ENCODE measurements around the gene ZBTB7A.

ZBTB7A gene

DNA sequence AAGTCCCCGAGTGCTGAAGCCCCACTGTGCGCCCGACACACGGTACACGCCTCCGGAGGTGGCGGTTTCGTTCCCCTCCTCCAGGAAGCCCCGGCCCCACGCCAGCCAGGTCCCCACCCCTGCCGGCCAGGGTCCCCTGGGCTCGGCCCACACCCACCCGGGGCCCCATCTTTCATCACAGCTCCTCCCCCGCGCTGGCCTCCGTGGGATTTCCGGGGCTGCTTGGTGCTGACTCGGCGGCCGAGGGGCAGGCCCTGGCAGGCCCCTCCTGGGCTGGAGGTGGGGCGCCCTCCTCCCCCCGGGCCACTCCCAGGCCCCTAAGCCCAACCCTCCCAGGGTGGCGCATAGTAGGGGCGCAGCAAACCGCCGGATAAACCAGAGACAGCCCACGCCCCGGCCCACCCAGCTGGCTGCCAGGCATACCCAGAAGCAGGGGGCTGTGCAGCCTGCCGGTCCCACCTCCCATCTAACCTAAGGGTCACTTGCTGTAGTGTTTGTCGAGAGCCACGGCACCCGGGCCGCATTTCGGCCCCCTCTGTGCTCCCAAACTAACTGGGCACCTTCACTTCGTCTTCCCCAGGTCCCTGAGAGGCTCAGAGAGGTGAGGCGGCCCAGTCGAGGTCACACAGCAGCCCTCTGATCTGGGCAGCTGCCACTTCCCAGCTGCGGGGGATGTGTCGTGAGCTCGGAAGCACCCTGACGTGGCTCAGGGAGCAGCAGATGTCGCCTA, 6.6 kb downstream of the ZBTB7A start:
- 93 to 96% methylated on average over 33 to 36 of the region's 42 CpGs for WGBS, 2 experiments (ENCODE audit: insufficient coverage in 2 of 2)
- Histone ChIP-seq H3K4me1 (ENCODE audit: control insufficient read depth, insufficient read depth, low read length, poor library complexity, severe bottlenecking) (peaks cover 22% of the 10 kb centered on the region), H3K36me3 (ENCODE audit: control insufficient read depth, insufficient read depth, low read length) (peaks cover 26% of the 10 kb centered on the region), H3K27ac (ENCODE audit: low read depth, low read length, severe bottlenecking) (peak overlapping the region; percentile 83), H3K4me3 (ENCODE audit: extremely low read depth, insufficient read depth, low read length, poor library complexity, severe bottlenecking) (no peak overlapping the region), H3K9me3 (ENCODE audit: control insufficient read depth, low read length) (no peaks in the 10 kb centered on the region)

DNA sequence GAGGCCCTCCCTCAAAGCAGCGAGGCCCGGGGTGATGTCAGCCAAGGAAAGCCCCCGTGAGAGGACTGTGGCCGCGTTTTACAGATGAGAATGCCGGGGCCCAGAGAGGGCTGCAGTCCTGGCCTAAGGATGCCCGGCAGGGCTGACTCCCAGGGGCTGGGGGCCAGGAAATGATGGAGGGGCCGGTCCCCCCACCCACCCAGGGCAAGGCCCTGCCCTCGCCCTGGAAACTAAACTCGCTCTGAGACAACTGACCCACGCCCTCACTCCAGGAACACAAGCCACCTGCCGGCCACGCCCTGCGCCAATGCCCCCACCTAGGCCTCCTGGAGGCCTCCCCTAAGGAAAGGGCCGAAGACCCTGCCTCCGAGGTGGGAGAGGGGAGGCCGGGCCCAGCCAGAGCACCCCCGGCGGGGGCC, 7.2 kb downstream of the ZBTB7A start:
- Histone ChIP-seq H3K4me1 (ENCODE audit: control insufficient read depth, insufficient read depth, low read length, poor library complexity, severe bottlenecking) (peaks cover 22% of the 10 kb centered on the region), H3K9me3 (ENCODE audit: control insufficient read depth, low read length) (no peaks in the 10 kb centered on the region), H3K27ac (ENCODE audit: low read depth, low read length, severe bottlenecking) (peak overlapping the region; percentile 83), H3K36me3 (ENCODE audit: control insufficient read depth, insufficient read depth, low read length) (peaks cover 32% of the 10 kb centered on the region), H3K4me3 (ENCODE audit: extremely low read depth, insufficient read depth, low read length, poor library complexity, severe bottlenecking) (no peak overlapping the region)
- WGBS, 2 experiments (ENCODE audit: insufficient coverage in 2 of 2) = 86 to 96% methylated on average over 12 to 14 of the region's 19 CpGs

DNA sequence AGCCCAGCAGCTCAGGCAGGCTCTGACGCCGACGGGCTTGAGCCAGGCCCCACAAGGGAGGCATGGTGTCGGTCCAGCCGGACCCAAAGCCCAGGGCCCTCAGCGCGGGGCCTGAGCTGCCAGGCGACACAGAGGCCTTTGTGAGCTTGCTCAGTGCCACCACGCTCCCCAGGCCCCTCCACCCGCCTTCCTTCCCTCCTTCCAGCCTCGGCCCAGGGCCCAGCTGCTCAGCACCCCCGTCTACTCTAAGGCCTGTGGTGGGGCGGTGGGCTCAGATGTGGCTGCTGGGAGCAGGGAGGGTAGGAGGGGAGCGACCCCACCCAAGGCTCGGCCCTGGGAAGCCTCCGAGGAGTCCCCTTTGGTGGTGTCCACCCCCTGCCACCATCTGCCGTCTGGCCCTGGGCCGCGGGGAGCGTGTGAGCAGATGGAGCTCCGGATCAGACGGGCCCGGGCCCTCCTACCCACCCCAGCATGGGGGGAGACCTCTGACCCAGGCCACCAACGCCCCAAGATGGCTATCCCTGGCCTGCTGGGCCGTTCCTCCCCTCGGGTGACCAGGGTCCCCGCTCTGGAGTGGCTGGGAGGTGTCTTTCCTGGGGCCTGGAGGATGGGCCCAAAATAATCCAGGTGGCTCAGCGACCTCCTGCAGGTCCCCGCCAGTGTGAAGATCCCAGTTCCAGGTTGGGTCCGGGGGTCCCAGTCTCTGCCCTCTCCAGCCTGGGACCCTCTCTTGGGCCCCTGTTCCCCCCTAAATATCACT, 7.8 kb downstream of the ZBTB7A start:
- peaks cover 22% of the 10 kb centered on the region for H3K4me1 ChIP-seq (ENCODE audit: control insufficient read depth, insufficient read depth, low read length, poor library complexity, severe bottlenecking)
- H3K27ac ChIP-seq (ENCODE audit: low read depth, low read length, severe bottlenecking) = peak overlapping the region; percentile 83
- no peaks in the 10 kb centered on the region for H3K9me3 ChIP-seq (ENCODE audit: control insufficient read depth, low read length)
- 88 to 90% methylated on average over 11 to 22 of the region's 30 CpGs for WGBS, 2 experiments (ENCODE audit: insufficient coverage in 2 of 2)
- peaks cover 36% of the 10 kb centered on the region for H3K36me3 ChIP-seq (ENCODE audit: control insufficient read depth, insufficient read depth, low read length)
- H3K4me3 ChIP-seq (ENCODE audit: extremely low read depth, insufficient read depth, low read length, poor library complexity, severe bottlenecking) = no peak overlapping the region

DNA sequence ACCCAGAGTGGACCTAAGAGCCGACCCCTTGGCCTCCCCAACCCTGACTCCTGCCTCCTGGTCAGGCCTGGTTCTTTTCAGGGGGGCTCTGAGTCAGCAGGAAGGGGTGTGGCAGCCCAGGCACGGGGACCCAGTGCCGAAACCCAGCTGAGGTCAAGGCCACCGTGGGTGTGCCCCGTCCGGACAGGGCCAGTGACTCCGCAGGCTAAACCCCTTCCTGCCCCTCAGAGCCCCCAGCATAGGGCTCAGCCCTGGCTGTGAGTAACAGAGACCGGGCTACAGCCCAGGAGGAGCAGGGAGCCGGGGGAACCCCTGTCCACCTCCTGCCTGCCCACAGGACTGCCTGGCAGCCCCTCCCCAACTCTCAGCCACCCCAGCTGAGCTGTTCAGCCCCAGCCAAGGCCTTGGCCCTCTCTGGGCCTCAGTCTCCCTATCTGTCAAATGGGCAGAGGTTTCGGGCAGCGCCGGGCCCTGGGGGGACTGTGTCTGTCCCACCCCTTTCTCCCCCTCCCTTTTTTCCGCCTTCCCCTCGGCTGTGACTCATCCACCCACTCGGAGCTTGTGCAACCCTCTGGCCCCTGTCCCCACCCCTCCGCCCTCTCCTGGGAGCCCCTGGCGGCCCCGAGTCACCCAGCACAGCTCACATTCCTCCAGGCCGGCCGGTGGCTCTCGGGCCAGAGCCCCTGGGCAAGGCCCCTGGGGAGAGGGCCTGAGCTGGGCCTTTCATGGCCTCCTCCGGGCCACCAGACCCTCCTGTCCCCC, 8.6 kb downstream of the ZBTB7A start:
- no peaks in the 10 kb centered on the region for H3K9me3 ChIP-seq (ENCODE audit: control insufficient read depth, low read length)
- H3K36me3 ChIP-seq (ENCODE audit: control insufficient read depth, insufficient read depth, low read length) = peaks cover 42% of the 10 kb centered on the region
- H3K4me3 ChIP-seq (ENCODE audit: extremely low read depth, insufficient read depth, low read length, poor library complexity, severe bottlenecking) = no peak overlapping the region
- H3K27ac ChIP-seq (ENCODE audit: low read depth, low read length, severe bottlenecking) = peak overlapping the region; percentile 83
- WGBS, 2 experiments (ENCODE audit: insufficient coverage in 2 of 2) = 79 to 82% methylated on average over 12 to 18 of the region's 22 CpGs
- H3K4me1 ChIP-seq (ENCODE audit: control insufficient read depth, insufficient read depth, low read length, poor library complexity, severe bottlenecking) = peaks cover 28% of the 10 kb centered on the region

DNA sequence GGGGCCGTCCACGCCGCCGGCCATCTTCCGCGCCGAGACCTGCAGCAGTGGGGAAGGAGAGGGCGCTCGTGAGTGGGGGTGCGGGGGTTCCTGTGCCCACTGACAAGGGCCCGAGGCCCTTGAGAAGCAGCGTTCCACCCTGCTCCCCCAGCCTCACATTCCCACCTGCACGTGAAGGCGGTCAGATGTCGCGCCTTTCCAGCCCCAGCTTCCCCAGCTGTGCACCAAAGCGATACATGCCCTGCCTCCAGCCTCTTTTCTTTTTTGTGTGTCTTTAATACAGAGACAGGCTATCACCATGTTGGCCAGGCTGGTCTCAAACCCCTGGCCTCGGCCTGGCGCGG, 11.5 kb downstream of the ZBTB7A start:
- Histone ChIP-seq H3K27ac (ENCODE audit: low read depth, low read length, severe bottlenecking) (no peak overlapping the region), H3K36me3 (ENCODE audit: control insufficient read depth, insufficient read depth, low read length) (peaks cover 55% of the 10 kb centered on the region), H3K4me3 (ENCODE audit: extremely low read depth, insufficient read depth, low read length, poor library complexity, severe bottlenecking) (no peak overlapping the region), H3K9me3 (ENCODE audit: control insufficient read depth, low read length) (no peaks in the 10 kb centered on the region), H3K4me1 (ENCODE audit: control insufficient read depth, insufficient read depth, low read length, poor library complexity, severe bottlenecking) (peaks cover 38% of the 10 kb centered on the region)
- 97 to 100% methylated on average over 3 to 20 of the region's 20 CpGs for WGBS, 2 experiments (ENCODE audit: insufficient coverage in 2 of 2)

DNA sequence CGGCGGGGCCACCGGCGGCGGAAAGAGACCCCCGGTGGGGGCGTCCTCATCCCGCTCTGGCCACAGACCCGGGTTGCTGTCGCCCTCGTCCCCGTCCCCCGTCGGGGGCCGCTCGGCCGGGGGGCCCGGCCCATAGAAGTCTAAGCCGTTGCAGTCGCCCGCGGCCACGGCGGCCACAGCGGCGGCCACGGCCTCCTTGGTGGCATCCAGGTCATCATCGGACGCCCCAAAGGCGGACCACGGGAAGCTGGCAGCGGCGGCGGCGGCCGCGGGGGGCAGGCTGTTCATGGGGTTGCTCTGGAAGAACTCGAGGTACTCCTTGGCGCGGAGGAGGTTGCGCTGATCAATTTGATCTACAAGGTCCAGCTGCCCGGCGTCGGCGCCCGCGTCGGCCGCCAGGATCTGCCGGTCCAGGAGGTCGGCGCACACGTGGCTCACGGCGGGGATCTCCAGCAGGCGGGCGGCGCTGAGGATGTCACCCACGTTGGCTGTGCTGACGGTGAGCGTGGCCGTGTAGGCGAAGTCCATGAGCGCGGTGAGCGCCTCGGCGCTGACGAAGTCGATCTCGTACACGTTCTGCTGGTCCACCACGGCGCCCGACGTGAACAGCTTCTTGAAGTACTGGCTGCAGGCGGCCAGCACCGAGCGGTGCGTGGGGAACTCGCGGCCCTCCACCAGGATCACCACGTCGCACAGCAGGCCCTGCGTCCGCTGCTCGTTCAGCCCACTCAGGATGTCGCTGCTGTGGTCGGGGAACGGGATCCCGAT, 12.1 kb downstream of the ZBTB7A start:
- H3K27ac ChIP-seq (ENCODE audit: low read depth, low read length, severe bottlenecking) = no peak overlapping the region
- WGBS, 2 experiments (ENCODE audit: insufficient coverage in 2 of 2) = 97% methylated on average over 81 to 88 of the region's 91 CpGs
- H3K4me3 ChIP-seq (ENCODE audit: extremely low read depth, insufficient read depth, low read length, poor library complexity, severe bottlenecking) = no peak overlapping the region
- peaks cover 60% of the 10 kb centered on the region for H3K36me3 ChIP-seq (ENCODE audit: control insufficient read depth, insufficient read depth, low read length)
- peaks cover 34% of the 10 kb centered on the region for H3K4me1 ChIP-seq (ENCODE audit: control insufficient read depth, insufficient read depth, low read length, poor library complexity, severe bottlenecking)
- H3K9me3 ChIP-seq (ENCODE audit: control insufficient read depth, low read length) = no peaks in the 10 kb centered on the region

DNA sequence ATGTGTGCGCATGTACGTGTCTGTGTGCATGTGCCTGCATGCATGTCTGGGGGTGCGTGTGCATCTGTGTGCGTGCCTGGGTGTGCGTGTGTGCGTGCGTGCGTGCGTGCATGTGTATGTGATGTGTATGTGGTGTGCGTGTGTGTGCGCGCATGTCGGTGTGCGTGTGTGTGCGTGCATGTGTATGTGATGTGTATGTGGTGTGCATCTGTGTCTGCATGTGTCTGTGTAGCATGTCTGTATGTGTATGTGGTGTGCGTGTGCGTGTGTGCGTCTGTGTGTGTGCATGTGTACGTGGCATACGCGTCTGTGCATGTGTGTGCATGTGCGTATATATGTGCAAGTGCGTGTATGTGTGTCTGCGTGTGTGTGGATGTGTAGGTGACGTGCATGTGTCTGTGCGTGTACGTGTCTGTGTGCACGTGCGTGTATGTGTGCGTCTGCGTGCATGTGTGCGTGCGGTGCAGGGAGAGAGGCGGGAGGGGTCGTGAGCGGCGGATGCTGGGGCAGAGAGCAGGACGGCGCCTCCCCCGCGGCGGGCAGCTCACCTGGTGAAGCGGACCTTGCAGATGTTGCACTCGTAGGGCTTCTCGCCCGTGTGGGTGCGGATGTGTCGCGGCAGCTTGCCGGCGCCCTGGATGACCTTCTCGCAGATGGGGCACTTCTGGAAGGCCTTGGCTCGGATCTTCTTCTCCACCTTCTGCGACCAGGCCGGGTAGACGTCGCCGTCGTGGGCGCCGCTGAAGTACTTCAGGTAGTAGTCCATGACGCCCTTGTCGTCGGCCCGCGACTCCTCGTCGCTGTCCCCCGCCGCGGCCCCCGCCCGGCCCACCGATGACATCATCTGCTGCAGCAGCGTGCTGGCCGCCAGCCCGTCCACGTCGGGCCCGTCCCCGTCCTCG, 13.0 kb downstream of the ZBTB7A start:
- H3K27ac ChIP-seq (ENCODE audit: low read depth, low read length, severe bottlenecking) = no peak overlapping the region
- H3K4me1 ChIP-seq (ENCODE audit: control insufficient read depth, insufficient read depth, low read length, poor library complexity, severe bottlenecking) = peaks cover 25% of the 10 kb centered on the region
- no peak overlapping the region for H3K4me3 ChIP-seq (ENCODE audit: extremely low read depth, insufficient read depth, low read length, poor library complexity, severe bottlenecking)
- peaks cover 64% of the 10 kb centered on the region for H3K36me3 ChIP-seq (ENCODE audit: control insufficient read depth, insufficient read depth, low read length)
- no peaks in the 10 kb centered on the region for H3K9me3 ChIP-seq (ENCODE audit: control insufficient read depth, low read length)
- WGBS, 2 experiments (ENCODE audit: insufficient coverage in 2 of 2) = 96 to 97% methylated on average over 59 to 78 of the region's 82 CpGs

DNA sequence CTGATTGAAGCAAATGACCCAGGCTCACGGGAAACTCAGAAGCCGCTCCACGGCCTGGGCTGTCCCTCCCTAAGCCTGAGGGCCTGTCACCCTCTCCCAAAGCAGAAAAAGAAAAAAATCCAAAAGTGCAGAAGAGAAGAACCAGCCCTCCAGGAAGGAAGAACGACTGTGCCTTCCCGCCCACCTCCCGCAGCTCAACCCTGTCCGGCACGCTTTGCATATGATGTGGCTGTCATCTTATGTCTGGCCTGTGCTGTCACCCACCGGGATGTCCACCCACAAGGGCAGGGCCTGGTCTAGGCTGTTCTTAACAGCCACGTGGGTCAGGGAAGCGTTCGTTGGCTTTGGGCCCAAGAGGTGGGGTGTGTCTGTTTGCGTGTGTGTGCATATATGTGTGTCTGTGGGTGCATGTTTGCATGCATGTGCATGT, 13.7 kb downstream of the ZBTB7A start:
- Histone ChIP-seq H3K36me3 (ENCODE audit: control insufficient read depth, insufficient read depth, low read length) (peaks cover 69% of the 10 kb centered on the region), H3K4me1 (ENCODE audit: control insufficient read depth, insufficient read depth, low read length, poor library complexity, severe bottlenecking) (peaks cover 21% of the 10 kb centered on the region), H3K4me3 (ENCODE audit: extremely low read depth, insufficient read depth, low read length, poor library complexity, severe bottlenecking) (no peak overlapping the region), H3K27ac (ENCODE audit: low read depth, low read length, severe bottlenecking) (peak overlapping the region; percentile 23), H3K9me3 (ENCODE audit: control insufficient read depth, low read length) (no peaks in the 10 kb centered on the region)
- 90 to 91% methylated on average over 11 to 13 of the region's 13 CpGs for WGBS, 2 experiments (ENCODE audit: insufficient coverage in 2 of 2)

DNA sequence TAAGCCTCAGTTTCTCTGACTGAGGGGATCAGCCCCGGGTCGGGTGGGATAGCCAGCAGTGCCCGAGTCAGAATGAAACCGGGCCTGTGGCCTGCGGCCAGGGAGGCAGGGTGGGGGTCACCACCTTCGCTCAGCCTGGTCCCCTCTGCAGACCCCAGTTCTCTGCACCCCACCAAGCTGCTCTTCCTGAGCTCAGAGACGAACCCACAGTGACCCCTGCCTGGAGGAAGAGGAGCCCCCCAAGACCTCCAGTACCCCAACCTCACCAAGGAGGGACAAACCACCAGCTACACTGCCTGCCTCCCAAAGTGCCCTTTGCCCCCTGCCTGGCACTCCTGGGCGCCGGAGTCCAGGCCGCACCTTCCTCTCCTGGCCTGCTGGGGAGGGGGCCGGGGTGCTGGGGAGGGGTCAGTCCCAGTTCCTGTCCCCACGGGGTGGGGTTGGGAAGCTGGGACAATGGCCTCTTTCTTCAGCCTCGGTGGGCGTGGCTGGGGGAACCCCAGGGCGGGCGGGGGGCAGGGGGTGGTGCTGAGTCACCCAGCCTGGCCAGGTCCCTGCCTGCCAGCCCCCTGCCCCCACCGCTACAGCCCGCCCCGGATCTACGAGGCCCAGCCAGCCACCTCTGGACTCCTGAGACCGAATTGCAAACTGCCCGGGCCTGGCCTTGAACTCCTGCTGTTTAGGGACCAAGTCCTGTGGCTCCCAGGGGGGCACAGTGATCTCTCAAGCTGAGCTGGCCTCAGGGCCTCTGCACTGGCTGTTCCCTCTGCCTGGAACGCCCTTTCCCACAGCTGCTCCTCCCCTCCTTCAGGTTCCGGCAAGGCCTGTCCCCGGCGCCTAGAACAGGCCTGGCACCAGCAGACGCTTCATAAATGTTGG, 14.3 kb downstream of the ZBTB7A start:
- peaks cover 21% of the 10 kb centered on the region for H3K4me1 ChIP-seq (ENCODE audit: control insufficient read depth, insufficient read depth, low read length, poor library complexity, severe bottlenecking)
- peaks cover 66% of the 10 kb centered on the region for H3K36me3 ChIP-seq (ENCODE audit: control insufficient read depth, insufficient read depth, low read length)
- no peaks in the 10 kb centered on the region for H3K9me3 ChIP-seq (ENCODE audit: control insufficient read depth, low read length)
- H3K4me3 ChIP-seq (ENCODE audit: extremely low read depth, insufficient read depth, low read length, poor library complexity, severe bottlenecking) = no peak overlapping the region
- WGBS, 2 experiments (ENCODE audit: insufficient coverage in 2 of 2) = 90 to 93% methylated on average over 14 to 21 of the region's 27 CpGs
- H3K27ac ChIP-seq (ENCODE audit: low read depth, low read length, severe bottlenecking) = peak overlapping the region; percentile 23
